ENCODE measurements around the gene PYM1.
"Not testable (repeated sequence)": the region's sequence is repeated elsewhere in the genome, so short reads cannot be mapped to it uniquely, and the experiment has no call there.

Gene PYM1

GRCh38 chr12:55940065-55940732, 12.5 kb upstream of the PYM1 start:
- peak in 2 of 3 experiments; percentile 67 to 70 for DNase-seq (ENCODE audit: low read depth in 3 of 3)

GRCh38 chr12:55938826-55939501, 11.3 kb upstream of the PYM1 start:
- DNase-seq (ENCODE audit: low read depth in 3 of 3): no peak

GRCh38 chr12:55937981-55938380, 10.3 kb upstream of the PYM1 start:
- DNase-seq (ENCODE audit: low read depth in 3 of 3): no peak

GRCh38 chr12:55935738-55936151, 8.1 kb upstream of the PYM1 start:
- DNase-seq (ENCODE audit: low read depth in 3 of 3): peak in 1 of 3 experiments; percentile 19

- DNase-seq (ENCODE audit: low read depth in 3 of 3): no peak
Observed at GRCh38 chr12:55934773-55935172, 7.1 kb upstream of the PYM1 start.

GRCh38 chr12:55933799-55934742, 6.4 kb upstream of the PYM1 start:
- DNase-seq (ENCODE audit: low read depth in 3 of 3): no peak

- DNase-seq (ENCODE audit: low read depth in 3 of 3): no peak
Observed at GRCh38 chr12:55933169-55933798, 5.6 kb upstream of the PYM1 start.

- peak in 1 of 3 experiments; percentile 41 for DNase-seq (ENCODE audit: low read depth in 3 of 3)
Observed at GRCh38 chr12:55932551-55932910, 4.8 kb upstream of the PYM1 start.

- DNase-seq (ENCODE audit: low read depth in 3 of 3): no peak
Observed at GRCh38 chr12:55931780-55932550, 4.3 kb upstream of the PYM1 start.

- DNase-seq (ENCODE audit: low read depth in 3 of 3): no peak
Observed at GRCh38 chr12:55931317-55931779, 3.7 kb upstream of the PYM1 start.

- DNase-seq (ENCODE audit: low read depth in 3 of 3): peak; percentile 51 to 64 (median 63)
Observed at GRCh38 chr12:55930771-55931316, 3.1 kb upstream of the PYM1 start, which contains the start of gene DGKA. Gene DGKA, plus strand, starts transcription at chr12:55931162. Its CDS starts 5,342 bp downstream, at chr12:55936504.

- peak in 2 of 3 experiments; percentile 73 to 79 for DNase-seq (ENCODE audit: low read depth in 3 of 3)
Observed at GRCh38 chr12:55929306-55929791, 1.7 kb upstream of the PYM1 start.

- peak; percentile 80 to 83 (median 83) for DNase-seq (ENCODE audit: low read depth in 3 of 3)
Observed at GRCh38 chr12:55926738-55927587, 731 bp downstream of the PYM1 start.

GRCh38 chr12:55925870-55926737, 1.6 kb downstream of the PYM1 start:
- no peak for DNase-seq (ENCODE audit: low read depth in 3 of 3)

GRCh38 chr12:55925371-55925770, 2.3 kb downstream of the PYM1 start:
- no peak for DNase-seq (ENCODE audit: low read depth in 3 of 3)

- DNase-seq (ENCODE audit: low read depth in 3 of 3): not testable (repeated sequence)
Observed at GRCh38 chr12:55923648-55924047, 4.0 kb downstream of the PYM1 start.

- DNase-seq (ENCODE audit: low read depth in 3 of 3): no peak
Observed at GRCh38 chr12:55922126-55922525, 5.6 kb downstream of the PYM1 start.

GRCh38 chr12:55919032-55919431, 8.7 kb downstream of the PYM1 start:
- not testable (repeated sequence) for DNase-seq (ENCODE audit: low read depth in 3 of 3)

Measured in stimulated activated CD4-positive, alpha-beta T cell treated with anti-CD3 and anti-CD28 coated beads, TNF-alpha, amount 100 ng/mL, for 4 hours (primary cell).